ENCODE data around the gene FOXO1.

FOXO1 gene

DNA sequence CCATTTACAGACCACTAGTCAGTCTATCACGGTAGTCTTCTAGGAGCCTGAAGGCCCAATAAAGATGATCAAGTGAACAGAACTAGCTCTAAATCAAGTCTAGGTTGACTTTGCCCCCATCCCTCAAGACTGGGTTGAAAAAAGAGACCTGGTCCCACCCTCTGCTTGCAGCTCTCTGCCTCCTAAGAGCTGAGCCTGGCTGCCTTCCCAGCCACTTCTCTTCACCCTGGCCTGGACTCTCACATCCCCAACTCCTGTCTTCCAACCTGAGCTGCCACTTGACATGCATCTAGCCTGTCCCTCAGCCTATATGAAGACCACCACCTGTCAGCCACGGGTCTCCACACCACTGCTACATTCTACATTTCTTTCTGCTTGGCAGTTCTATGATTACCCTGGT is 99.6 kb downstream of the FOXO1 start:
- DNase-seq: no peak
- intact Hi-C loops (cut with DNase I): no loop called here

DNA sequence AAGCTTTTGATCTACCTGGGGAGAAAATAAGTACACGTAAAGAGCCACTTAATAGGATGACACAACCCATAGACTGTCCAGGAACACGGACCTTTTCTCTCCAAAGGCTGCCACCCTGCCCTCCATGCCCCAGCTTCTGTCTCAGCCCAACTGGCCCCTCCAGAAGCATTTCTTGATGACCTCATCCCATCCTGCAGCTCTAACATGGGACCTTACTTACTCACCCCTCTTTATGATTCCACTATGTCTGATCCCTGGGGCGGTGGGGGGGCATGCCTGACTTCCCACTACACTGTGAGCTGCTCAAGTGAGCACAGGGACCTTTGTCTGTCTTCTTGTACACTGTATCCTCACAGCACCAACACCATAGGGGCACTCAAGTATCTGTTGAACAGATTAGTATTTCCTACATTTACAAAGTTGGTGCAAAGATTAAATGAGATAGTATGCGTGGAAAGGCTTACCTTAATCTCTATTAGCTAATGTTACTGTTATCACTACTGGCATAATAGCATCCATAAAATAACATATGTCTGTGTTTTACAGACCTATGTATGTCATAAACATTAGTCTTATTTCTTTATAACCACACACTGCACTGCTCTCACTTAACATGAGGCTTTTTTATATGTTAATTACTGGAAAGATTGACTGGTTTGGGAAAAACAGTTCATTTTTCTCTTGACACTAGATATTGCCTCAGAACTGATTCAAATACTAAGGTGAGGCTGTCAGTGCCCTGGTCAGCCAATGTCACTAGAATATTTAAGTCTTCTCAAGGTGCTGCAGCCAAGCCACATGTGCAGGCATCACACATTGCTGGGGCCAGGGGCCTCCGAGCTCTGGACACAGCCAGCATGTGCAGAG is 100.9 kb downstream of the FOXO1 start:
- DNase-seq: no peak
- intact Hi-C loops (cut with DNase I): no loop called here

DNA sequence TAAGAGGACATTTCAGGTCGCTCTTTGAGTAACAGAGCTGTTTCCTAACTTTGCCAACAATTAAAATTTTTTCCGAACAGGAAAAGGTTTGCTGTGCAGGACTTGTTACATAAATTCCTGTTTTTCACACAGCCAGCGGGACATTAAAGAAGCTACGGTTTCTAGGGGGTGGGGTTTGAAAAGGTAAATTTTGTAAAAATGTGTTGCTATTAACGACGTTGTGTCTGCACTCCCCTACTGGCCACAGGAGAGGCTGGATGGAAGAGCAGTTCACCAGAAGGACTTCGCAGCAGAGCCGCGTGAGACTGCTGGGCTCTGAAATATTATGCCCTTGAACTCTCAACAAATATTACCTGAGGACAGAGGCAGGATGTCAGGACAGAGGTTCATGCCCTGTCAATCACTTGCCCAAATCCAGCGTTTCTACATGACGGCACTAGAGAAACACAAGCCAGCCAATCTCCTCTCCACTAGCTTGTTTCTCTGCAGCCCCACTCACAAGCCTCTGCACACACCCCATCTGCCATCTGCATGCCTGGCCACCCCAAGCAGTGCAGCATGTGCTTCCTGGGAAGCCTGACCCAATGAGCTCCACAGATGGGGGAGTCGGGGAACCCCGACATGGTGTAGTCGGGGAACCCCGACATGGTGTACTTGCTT is 102.0 kb downstream of the FOXO1 start:
- intact Hi-C loops (cut with DNase I): no loop called here
- DNase-seq: no peak

DNA sequence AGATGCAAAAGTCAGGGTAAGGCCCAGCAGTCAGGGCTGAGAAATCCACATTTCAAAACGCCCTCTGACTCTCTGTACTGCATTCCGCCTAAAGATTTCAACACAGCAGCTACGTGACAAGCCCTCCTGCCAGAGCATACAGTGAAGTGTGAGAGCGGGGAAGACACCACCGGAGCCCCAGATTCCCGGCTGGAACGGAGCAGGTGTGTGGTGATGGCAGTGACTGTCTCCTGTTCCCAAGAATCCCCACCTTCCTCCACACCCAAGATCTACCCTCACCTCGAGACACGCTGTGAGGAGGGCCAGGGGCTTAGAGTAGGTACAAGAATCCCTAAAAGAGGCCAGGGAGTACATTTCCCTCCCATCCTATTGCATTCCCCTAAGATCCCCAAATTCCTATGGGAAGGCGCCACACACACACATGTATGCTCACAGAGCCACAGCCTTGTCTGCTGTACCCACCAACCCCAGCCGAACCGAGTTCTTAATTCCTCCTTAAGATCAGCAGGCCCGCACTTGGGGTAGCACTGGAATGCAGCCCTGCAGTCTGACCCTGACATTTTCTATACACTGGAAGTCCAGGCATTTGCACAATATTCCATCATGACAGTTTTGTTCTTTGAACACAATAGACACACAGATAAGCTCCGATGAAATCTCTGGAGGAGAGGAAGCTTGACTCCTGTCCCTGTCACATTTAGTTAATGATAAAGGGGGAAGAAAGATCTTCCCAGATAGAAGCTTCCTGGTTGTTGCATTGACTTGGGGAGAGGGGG is 102.9 kb downstream of the FOXO1 start:
- peak in 36 of 42 donors; percentile 25 to 84 (median 52) for DNase-seq
- intact Hi-C loops (cut with DNase I): no loop called here

DNA sequence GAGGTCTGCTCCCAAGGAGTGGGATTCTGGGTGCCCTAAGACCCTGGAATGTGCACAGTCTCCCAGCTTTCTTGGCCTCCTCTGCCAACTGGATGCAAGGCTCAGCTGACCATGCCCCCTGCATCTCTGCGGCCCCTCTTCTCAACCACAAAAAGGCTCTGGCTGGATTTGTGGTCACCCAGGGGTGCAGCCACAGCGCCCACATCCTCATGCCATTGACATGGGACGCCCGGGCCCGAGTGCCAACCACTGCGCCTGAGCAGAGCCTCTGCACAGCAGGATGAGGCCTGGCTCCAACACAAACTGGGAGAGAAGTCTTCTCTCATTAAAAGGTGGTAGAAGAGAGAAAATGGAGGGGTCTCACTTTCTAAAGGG is 103.5 kb downstream of the FOXO1 start:
- DNase-seq: no peak

DNA sequence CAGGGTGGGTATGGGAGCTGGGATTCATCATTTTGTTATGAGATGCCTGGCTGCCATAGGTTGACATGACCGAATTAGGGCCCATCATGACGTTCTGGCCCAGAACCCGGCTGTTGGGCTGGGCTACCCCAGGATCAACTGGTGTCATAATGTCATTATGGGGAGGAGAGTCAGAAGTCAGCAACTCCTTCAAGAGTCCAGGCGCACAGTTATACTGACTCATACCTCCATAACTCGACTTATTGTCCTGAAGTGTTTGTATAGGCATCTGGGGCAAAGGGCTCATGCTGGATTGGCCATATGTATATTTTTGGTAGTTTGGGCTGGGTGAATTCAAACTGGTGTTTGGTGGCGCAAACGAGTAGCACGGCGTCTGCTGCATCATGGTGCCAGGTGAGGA is 106.5 kb downstream of the FOXO1 start:
- DNase-seq: no peak
- intact Hi-C loops (cut with DNase I): no loop called here

More for the DNA sequence above, 103.5 kb downstream of the FOXO1 start:
- intact Hi-C loops (cut with DNase I): no loop called here

DNA sequence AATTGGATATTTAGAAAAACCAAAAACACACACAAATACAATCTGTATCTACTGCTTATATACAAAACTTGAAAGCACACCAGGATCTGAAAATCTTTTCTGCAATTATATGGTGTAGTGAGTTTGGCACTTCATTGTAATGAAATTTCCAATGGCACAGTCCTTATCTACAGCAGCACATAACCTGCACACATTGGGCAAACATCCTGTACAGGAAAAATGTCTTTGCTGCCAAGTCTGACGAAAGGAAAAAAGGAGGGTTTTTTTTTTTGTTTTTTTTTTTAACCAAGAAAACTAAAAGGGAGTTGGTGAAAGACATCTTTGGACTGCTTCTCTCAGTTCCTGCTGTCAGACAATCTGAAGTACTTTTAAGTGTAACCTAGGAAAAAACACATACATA is 107.8 kb downstream of the FOXO1 start:
- intact Hi-C loops (cut with DNase I): no loop called here
- DNase-seq: no peak

DNA sequence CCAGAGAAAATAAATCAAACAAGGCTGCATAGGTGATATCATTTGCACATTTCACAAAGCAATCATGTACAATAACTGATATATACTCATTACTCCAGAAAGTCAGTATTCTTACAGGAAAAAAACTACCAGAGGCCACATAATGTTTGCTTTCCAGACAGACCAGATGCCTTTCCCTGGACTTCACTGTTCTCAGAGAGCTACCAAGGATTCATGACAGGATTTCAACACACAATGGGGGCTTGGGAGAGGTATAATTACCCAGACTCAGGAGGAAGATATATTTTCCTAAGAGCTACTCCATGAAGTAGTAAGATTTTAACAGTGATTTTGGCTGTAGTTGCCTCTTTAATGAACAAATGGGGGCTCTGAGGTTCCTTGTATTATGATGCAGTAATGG is 110.0 kb downstream of the FOXO1 start:
- no peak for DNase-seq
- intact Hi-C loops (cut with DNase I): no loop called here

DNA sequence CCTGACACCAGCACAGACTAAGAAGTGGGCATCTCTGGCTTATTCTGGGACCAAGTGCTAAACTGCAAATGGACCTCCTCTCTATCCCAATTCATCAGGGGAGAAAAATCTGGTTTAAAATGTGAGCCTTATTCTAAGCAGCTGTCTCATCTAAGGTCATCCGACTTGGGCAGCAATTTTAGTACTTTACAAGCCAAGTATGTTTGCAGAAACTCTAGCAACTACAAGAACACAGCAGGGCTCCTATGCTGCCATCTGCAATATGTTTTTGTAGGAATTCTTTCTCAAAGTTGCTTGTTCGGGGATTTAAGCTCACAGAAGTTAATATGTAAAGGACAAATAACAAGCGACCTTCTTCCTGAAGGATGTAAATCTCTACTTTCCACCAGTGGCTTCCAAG is 113.1 kb downstream of the FOXO1 start:
- DNase-seq: no peak
- intact Hi-C loops (cut with DNase I): no loop called here

DNA sequence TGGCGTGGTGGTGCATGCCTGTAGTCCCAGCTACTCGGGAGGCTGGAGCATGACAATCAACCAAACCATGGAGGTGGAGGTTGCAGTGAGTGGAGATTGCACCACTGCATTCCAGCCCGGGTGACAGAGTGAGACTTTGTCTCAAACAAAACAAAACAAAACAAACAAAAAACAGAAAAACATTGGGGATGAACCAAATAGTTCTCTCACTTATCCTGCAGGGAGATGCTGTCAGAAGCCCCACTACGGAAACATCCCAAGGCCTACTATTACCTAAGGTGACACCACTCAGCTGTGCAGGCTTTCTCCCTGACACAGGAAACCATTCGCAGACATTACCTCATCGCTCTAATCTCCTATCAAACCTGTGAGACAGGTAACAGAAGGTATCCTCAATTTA is 113.5 kb downstream of the FOXO1 start:
- DNase-seq: no peak
- intact Hi-C loops (cut with DNase I): no loop called here

DNA sequence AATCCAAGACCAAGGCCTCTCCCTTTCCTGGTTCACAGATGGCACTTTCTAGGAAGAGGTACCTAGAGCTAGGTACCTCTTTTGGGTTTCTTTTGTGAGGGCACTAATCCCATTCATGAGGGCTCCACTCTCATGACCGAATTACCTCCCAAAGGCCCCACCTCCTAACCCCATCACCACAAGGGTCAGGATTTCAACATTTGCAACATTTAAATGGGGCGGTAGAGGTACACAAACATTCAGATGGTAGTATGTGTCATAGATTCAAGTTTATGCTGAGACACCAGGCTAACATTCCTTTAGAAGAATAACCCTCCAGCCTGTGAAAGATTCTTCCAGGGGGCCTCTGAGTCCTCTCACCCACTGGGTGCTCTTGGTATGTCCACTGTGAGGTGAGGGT is 116.3 kb downstream of the FOXO1 start:
- intact Hi-C loops (cut with DNase I): no loop called here
- DNase-seq: no peak

DNA sequence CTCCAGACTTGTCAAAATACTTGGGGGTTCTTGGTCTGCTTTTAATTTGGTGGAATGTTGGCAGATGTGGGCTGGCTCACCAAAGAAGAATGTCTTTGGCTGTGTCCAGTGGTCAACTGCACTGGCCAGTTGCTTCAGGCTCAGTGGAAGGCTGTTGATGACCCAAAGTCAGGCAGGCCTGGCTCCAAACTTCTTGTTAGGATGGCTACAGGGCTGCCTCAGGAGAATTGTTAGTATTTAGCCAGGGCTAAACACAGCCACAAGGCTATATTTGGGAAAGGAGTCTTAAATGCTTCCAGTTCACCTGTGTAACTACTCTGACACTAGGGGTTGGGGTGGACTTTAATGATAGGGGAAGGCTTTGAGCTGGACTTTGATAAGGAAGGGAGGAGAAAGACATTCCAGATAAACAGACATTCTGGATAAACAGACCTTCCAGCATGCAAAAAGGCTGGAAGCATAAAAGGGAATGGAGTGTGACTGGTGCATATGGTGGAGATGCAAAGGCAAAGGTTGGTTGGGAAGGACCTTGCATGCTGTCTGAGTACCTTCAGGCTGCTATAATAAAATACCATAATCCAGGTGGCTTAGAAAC is 116.8 kb downstream of the FOXO1 start:
- no peak for DNase-seq
- intact Hi-C loops (cut with DNase I): no loop called here

DNA sequence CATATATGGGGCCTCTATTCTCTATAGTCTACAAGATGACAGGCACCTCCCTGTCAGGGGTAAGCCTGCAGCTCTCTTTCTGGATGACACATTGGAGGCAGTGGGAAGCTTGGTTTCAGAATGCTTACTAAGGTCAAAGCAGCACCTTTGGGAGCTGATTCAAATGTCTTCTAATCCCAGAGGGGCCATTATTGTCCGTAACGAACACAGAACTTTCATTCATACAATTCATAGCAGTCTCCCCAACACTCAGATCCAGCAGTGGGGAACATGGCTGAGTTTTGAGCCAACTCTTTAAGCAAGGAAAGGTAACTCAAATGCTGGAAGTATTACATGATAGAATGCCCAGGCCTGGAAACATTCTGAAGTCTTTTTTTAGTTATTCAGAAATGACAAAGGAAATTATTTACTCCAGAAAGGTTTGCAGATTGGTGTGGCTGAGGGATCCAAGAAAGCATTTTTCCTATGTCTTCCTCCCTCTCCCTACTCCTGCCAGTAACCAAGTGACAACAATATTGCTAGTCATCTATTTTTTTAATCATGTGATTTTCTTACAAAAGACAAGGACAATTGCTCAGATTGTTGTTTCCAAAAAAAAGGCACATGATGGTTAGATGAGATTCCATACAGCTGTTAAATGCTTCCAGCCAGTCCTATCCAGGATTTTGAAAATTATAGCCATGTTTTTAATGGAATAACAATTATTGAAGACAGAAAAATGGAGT is 118.7 kb downstream of the FOXO1 start:
- intact Hi-C loops (cut with DNase I): no loop called here
- DNase-seq: no peak

DNA sequence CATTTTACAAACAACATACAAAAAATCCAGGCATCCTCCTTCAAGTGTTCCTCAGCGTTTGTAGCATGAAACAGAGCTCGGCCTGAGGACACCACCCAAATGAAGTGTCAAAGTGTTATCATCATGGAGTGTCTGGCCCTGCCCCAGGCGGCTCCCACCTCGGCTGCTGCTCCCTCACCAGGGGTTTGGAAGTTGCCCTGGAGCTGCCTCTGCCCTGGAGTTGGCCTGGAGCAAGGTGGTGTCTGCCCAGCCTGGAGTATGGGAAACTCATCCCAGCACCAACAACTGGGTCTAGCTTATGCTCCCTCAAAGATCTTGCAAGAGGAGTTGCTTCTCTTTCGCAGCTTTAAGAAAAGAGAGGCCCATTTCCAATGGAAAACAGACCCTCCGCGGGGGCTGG is 120.4 kb downstream of the FOXO1 start:
- no peak for DNase-seq
- intact Hi-C loops (cut with DNase I): no loop called here

DNA sequence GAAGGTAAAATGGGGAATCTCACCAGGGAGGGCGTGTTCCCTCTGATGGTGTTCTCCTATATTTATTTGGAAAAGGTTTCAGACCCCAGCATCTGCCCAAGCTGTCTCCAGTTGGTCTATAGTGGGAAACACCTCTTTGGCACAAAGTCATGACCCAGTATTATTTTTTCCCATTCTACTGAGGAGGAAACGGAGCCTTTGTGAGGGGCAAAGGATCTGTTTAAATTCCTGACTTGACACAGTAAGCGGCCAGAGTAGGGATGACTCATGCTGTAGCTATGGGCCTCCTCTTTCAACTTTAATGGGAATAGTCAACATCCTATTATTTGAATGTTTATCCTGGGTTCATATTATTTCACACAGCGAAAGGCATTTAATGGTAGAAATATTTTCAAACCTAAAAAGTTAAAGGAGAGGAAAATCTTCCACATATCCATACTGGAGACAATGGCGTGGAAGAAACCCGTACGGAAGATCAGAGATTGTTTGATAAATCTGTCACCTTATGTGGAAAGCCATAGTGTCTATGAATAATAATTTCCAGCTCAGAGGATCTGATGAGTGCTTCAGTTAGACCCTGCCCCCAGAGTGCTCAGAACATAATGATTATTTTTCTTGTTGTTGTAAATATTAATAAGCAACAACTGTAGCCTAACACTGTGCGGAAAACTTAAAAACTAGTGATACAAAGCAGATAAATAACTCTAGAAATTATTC is 126.0 kb downstream of the FOXO1 start:
- DNase-seq: no peak
- intact Hi-C loops (cut with DNase I): no loop called here

DNA sequence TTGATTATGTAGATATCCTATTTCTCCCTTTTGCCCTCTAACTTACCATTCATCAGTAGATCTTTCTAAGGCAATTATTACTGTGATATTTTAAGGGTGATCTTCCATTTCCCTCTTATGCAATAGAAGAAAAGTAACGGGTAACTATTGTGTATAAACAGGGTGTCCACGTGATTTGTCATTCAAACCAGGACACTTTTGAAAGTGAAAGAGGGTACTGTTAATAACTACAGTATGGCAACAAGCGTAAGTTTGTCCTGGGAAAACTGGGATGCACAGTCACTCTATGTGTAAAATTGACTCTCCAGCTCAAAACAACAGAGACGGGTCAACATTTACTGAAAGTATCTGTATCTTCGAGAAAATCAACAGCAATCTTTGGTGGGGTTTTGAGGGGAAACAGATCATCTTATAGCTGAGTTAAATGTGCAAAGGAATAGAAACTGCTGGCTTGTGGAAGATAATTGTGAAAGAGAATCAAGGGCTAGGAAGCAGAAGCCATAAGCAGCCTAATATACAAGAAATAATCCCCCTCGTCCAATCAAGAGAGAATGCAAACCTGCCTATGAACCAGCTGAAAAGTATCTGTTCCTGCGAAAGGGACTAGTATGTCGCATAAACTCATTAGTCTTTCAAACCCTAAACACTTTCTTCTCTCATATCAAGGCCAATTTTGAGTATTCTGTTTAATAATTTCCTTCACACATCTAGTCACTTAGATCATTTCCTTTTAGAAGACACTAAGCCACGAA is 126.7 kb downstream of the FOXO1 start:
- intact Hi-C loops (cut with DNase I): no loop called here
- no peak for DNase-seq

DNA sequence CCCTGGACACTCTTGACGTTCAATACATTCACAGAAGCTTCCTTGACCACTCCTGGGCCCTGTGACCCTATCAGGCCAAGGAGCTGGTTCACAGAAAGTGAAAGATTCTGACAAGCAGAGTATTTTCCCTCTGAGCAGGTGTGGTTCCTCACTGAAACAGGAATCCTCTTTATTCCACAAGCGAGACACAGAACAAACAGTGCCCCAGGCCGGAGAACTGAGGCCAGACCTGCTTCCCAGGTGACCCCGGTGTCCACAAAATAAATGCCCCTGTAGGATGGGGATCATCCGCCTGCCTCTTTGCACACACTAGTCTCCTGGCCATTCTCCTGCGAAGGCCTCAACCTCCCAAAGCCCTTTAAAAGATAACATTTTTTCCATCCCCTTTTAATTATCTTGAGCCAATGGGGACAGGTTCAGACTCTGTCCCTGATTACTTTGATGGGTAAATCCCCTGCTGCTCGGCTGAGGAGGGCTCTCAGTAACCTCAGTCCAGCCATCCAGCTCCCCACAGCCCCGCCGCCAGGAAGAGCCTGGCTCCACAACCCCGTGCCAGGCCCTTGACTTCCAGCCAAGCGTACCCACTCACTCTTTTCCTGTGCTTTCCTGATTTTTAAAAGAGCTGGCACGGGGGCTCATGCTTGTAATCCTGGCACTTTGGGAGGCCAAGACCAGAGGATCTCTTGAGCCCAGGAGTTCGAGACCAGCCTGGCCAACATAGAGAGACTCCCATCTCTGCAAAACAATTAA is 129.1 kb downstream of the FOXO1 start:
- DNase-seq: no peak
- intact Hi-C loops (cut with DNase I): no loop called here
